Measurements from ENCODE around the gene DNM3. TPM values are rescaled to one million over a fixed set of nuclear protein-coding genes. Genes with fewer than 3 reads are reported as not detected.

DNM3 gene
- total and polyA plus RNA-seq, 9 of the 15 experiments (the other 6 are each of a cell fraction or from before 2014, with no cell fraction given): 0.08 to 0.36 (median 0.22) TPM; not detected in 1

- H3K9me1 ChIP-seq (ENCODE audit: control insufficient read depth, insufficient read depth, low read length): no peaks in the 10 kb centered on the region
- H2AFZ ChIP-seq (ENCODE audit: low read depth, low read length): no peak overlapping the region
- in situ Hi-C loops (cut with MboI): no loop called here
- H3K27me3 ChIP-seq (ENCODE audit: control insufficient read depth in 2 of 2, insufficient read depth in 2 of 2, low read length in 2 of 2): no peaks in the 10 kb centered on the region; a peak in 1 of 5 replicates
- H3K27ac ChIP-seq (ENCODE audit: extremely low read depth, low read depth, low read length): no peak overlapping the region
- no peak overlapping the region for H3K9ac ChIP-seq (ENCODE audit: insufficient read depth in 1 of 2, low read depth in 2 of 2, low read length in 2 of 2)
- 0% methylated on average over 3 of the region's 3 CpGs for WGBS (ENCODE audit: insufficient coverage, low coverage, missing lambda C conversion rate)
- no peak for FAIRE-seq
- H3K4me3 ChIP-seq: no peak overlapping the region
- no peaks in the 10 kb centered on the region for H3K9me3 ChIP-seq (replicated peaks; ENCODE audit: control insufficient read depth, insufficient read depth, low read depth, low read length)
- H3K79me2 ChIP-seq (ENCODE audit: control insufficient read depth, insufficient read depth, low read length): no peaks in the 10 kb centered on the region
- H3K4me1 ChIP-seq (replicated peaks in 1 of 2; ENCODE audit: control insufficient read depth in 2 of 2, insufficient read depth in 2 of 2, low read length in 2 of 2): no peaks in the 10 kb centered on the region; a peak in 1 of 5 replicates
- no peak for ATAC-seq
- POLR2A ChIA-PET: interaction anchor here (0.6 kb wide), 1 partner anchor 306 kb away, joined by 4 read pairs; no protein-coding TSS in a partner anchor
- H3K36me3 ChIP-seq (ENCODE audit: control insufficient read depth, insufficient read depth, low read length): no peaks in the 10 kb centered on the region
- no peak overlapping the region for H3K4me2 ChIP-seq (ENCODE audit: insufficient read depth, low read length)
- H4K20me1 ChIP-seq (replicated peaks; ENCODE audit: control insufficient read depth, insufficient read depth, low read length): no peaks in the 10 kb centered on the region
- no peak for DNase-seq (ENCODE audit: extremely low read depth in 1 of 4, low spot score in 3 of 4)
- CTCF ChIA-PET (ENCODE audit: low intra/inter-chr PET ratio): no interaction called here
- BruUV-seq (replicated peaks): no TSS peak
- intact Hi-C loops (cut with micrococcal nuclease): no loop called here
- no peak for TF ChIP-seq ZNF695 (CRISPR knock-in tag; IDR thresholded peaks at IDR 0.05)
- no peak for TF ChIP-seq ZNF75A (CRISPR knock-in tag; IDR thresholded peaks at IDR 0.05)
- no peak for TF ChIP-seq ZFX (CRISPR knock-in tag; IDR thresholded peaks at IDR 0.05)
- no peak for TF ChIP-seq SAFB (IDR thresholded peaks at IDR 0.05; ENCODE audit: borderline replicate concordance, low read depth, low read length)
- TF ChIP-seq, protein P1, sequence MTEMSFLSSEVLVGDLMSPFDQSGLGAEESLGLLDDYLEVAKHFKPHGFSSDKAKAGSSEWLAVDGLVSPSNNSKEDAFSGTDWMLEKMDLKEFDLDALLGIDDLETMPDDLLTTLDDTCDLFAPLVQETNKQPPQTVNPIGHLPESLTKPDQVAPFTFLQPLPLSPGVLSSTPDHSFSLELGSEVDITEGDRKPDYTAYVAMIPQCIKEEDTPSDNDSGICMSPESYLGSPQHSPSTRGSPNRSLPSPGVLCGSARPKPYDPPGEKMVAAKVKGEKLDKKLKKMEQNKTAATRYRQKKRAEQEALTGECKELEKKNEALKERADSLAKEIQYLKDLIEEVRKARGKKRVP (CRISPR knock-in tag; IDR thresholded peaks at IDR 0.05): 0 out of 2 replicates have a peak, but pooled peaks have one; percentile 15
Measured at GRCh38 chr1:171969813-171970212, 128.5 kb downstream of the DNM3 start.

DNA sequence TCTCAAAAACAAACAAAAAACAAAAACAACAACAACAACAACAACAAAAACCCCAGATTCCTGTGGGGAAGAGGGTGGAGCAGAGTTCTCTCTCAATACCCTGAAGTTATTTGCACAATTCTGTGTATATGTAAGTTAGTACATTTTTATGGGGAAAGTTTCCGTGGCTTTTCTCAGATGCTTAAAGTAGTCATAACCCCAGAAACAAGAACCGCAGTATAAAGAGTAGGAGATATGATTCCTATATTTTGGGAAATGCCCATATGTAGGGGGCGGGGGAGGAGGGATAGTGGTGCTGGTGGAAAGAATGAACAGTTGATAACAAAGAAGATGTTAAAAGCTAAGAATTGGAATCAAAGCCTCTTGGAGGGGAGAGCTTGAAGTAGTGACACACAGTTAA lies 131.5 kb downstream of the DNM3 start:
- FAIRE-seq (no peak), DNase-seq (ENCODE audit: extremely low read depth in 1 of 4, low spot score in 3 of 4) (no peak), ATAC-seq (no peak)
- Histone ChIP-seq H3K9ac (ENCODE audit: insufficient read depth in 1 of 2, low read depth in 2 of 2, low read length in 2 of 2) (no peak overlapping the region), H2AFZ (ENCODE audit: low read depth, low read length) (no peak overlapping the region), H3K4me1 (replicated peaks in 1 of 2; ENCODE audit: control insufficient read depth in 2 of 2, insufficient read depth in 2 of 2, low read length in 2 of 2) (no peaks in the 10 kb centered on the region; a peak in 1 of 5 replicates), H3K36me3 (ENCODE audit: control insufficient read depth, insufficient read depth, low read length) (no peaks in the 10 kb centered on the region), H3K27ac (ENCODE audit: extremely low read depth, low read depth, low read length) (no peak overlapping the region), H3K79me2 (ENCODE audit: control insufficient read depth, insufficient read depth, low read length) (no peaks in the 10 kb centered on the region), H4K20me1 (replicated peaks; ENCODE audit: control insufficient read depth, insufficient read depth, low read length) (no peaks in the 10 kb centered on the region), H3K4me2 (ENCODE audit: insufficient read depth, low read length) (no peak overlapping the region), H3K4me3 (no peak overlapping the region), H3K9me1 (ENCODE audit: control insufficient read depth, insufficient read depth, low read length) (no peaks in the 10 kb centered on the region), H3K9me3 (replicated peaks; ENCODE audit: control insufficient read depth, insufficient read depth, low read depth, low read length) (no peaks in the 10 kb centered on the region), H3K27me3 (ENCODE audit: control insufficient read depth in 2 of 2, insufficient read depth in 2 of 2, low read length in 2 of 2) (no peaks in the 10 kb centered on the region; a peak in 1 of 5 replicates)
- BruUV-seq (replicated peaks): no TSS peak
- in situ Hi-C loops (cut with MboI) (no loop called here), intact Hi-C loops (cut with micrococcal nuclease) (no loop called here)
- POLR2A ChIA-PET: no interaction called here
- TF ChIP-seq IFI16 (CRISPR knock-in tag; IDR thresholded peaks at IDR 0.05): no peak
- 0% methylated on average over 3 of the region's 3 CpGs for WGBS (ENCODE audit: insufficient coverage, low coverage, missing lambda C conversion rate)
- CTCF ChIA-PET (ENCODE audit: low intra/inter-chr PET ratio): no interaction called here
